HEK293 (cell line): ENCODE measurements around the gene LGALS1.

Experiments
- CTCF ChIA-PET: fragments of 350-600 bp; formaldehyde crosslinking; extraction: SDS; loops from one replicate; lab custom pipeline; 2021; ENCODE audit warnings: antibody characterized with exemption; lab: Yijun Ruan, JAX
- POLR2A ChIA-PET: fragments of 300-600 bp; formaldehyde crosslinking; extraction: SDS; loops from one replicate; lab custom pipeline; 2020; ENCODE audit warnings: antibody characterized with exemption, inconsistent platforms; lab: Yijun Ruan, JAX
- H3K27ac ChIP-seq: fragments of 200-500 bp; sonication (Bioruptor generic); 2 replicates; pipeline ENCODE4 v1.5.1; 2014; ENCODE audit warnings: low read depth, low read length, control low read depth, inconsistent platforms; ENCODE audit errors: extremely low read depth
- H3K36me3 ChIP-seq, 2 experiments: fragments of 200-500 bp in 1 of 2; sonication (Bioruptor generic) in 1 of 2; 1 replicate in 1 of 2; 2 replicates in 1 of 2; pipeline ENCODE4 v1.5.1; 2014 to 2017; ENCODE audit warnings: inconsistent platforms in 2 of 2, low read length in 2 of 2; ENCODE audit not compliant: control insufficient read depth in 2 of 2, insufficient read depth in 1 of 2
- H3K4me1 ChIP-seq: fragments of 200-500 bp; sonication (Bioruptor generic); 2 replicates; pipeline ENCODE4 v1.5.1; 2014; ENCODE audit warnings: mild to moderate bottlenecking, low read length, inconsistent platforms; ENCODE audit not compliant: control insufficient read depth, insufficient read depth
- H3K4me3 ChIP-seq: 2 replicates; pipeline ENCODE4 v1.5.1; 2011; ENCODE audit warnings: low read depth, mild to moderate bottlenecking, control low read depth, low read length, moderate library complexity
- H3K9me3 ChIP-seq: fragments of 200-500 bp; sonication (Bioruptor generic); 2 replicates; pipeline ENCODE4 v1.5.1; 2014; ENCODE audit warnings: low read depth, low read length, inconsistent platforms; ENCODE audit not compliant: control insufficient read depth, insufficient read depth
- CTCF ChIP-seq: fragments of 450-650 bp; formaldehyde crosslinking; IDR thresholded peaks from 2 replicates; pipeline ENCODE4 v1.5.1; 2016; ENCODE audit warnings: missing biosample characterization, missing genetic modification characterization
- GLIS2 ChIP-seq: fragments of 450-650 bp; formaldehyde crosslinking; IDR thresholded peaks from 2 replicates; pipeline ENCODE4 v1.5.1; 2016; ENCODE audit warnings: missing biosample characterization, missing genetic modification characterization
- KLF1 ChIP-seq: fragments of 450-650 bp; formaldehyde crosslinking; IDR thresholded peaks from 2 replicates; pipeline ENCODE4 v1.5.1; 2016; ENCODE audit warnings: missing biosample characterization, missing genetic modification characterization
- KLF17 ChIP-seq: fragments of 450-650 bp; formaldehyde crosslinking; IDR thresholded peaks from 2 replicates; pipeline ENCODE4 v1.5.1; 2016; ENCODE audit warnings: missing biosample characterization, missing genetic modification characterization
- MEIS1 ChIP-seq: sonication (generic); formaldehyde crosslinking; IDR thresholded peaks from 2 replicates; pipeline ENCODE4 v1.8.1; 2022; ENCODE audit warnings: missing genetic modification reagents, mild to moderate bottlenecking, borderline replicate concordance
- OSR2 ChIP-seq: fragments of 450-650 bp; formaldehyde crosslinking; IDR thresholded peaks from 2 replicates; pipeline ENCODE4 v1.5.1; 2016; ENCODE audit warnings: missing biosample characterization, missing genetic modification characterization
- ZBTB17 ChIP-seq: fragments of 450-650 bp; formaldehyde crosslinking; IDR thresholded peaks from 2 replicates; pipeline ENCODE4 v1.5.1; 2016; ENCODE audit warnings: missing biosample characterization, missing genetic modification characterization
- ZBTB48 ChIP-seq: fragments of 450-650 bp; formaldehyde crosslinking; IDR thresholded peaks from 2 replicates; pipeline ENCODE4 v1.5.1; 2016; ENCODE audit warnings: missing biosample characterization, missing genetic modification characterization
- ZFHX2 ChIP-seq: fragments of 450-650 bp; formaldehyde crosslinking; conservative IDR thresholded peaks from 2 replicates; pipeline ENCODE4 v1.5.1; 2016; ENCODE audit warnings: missing biosample characterization, missing genetic modification characterization
- ZNF121 ChIP-seq: fragments of 450-650 bp; formaldehyde crosslinking; IDR thresholded peaks from 2 replicates; pipeline ENCODE4 v1.5.1; 2016; ENCODE audit warnings: missing biosample characterization, missing genetic modification characterization
- ZNF202 ChIP-seq: fragments of 450-650 bp; formaldehyde crosslinking; IDR thresholded peaks from 2 replicates; pipeline ENCODE4 v1.5.1; 2016; ENCODE audit warnings: missing biosample characterization, missing genetic modification characterization, borderline replicate concordance
- ZNF24 ChIP-seq: fragments of 450-650 bp; formaldehyde crosslinking; IDR thresholded peaks from 2 replicates; pipeline ENCODE4 v1.5.1; 2016; ENCODE audit warnings: missing biosample characterization, missing genetic modification characterization
- ZNF280D ChIP-seq: fragments of 450-650 bp; formaldehyde crosslinking; IDR thresholded peaks from 2 replicates; pipeline ENCODE4 v1.5.1; 2016; ENCODE audit warnings: missing biosample characterization, missing genetic modification characterization
- ZNF521 ChIP-seq: fragments of 450-650 bp; formaldehyde crosslinking; IDR thresholded peaks from 2 replicates; pipeline ENCODE4 v1.5.1; 2017; ENCODE audit warnings: missing biosample characterization, mild to moderate bottlenecking, missing genetic modification characterization
- ZNF624 ChIP-seq: fragments of 450-650 bp; formaldehyde crosslinking; IDR thresholded peaks from 2 replicates; pipeline ENCODE4 v1.5.1; 2017; ENCODE audit warnings: missing biosample characterization, missing genetic modification characterization
- ZNF654 ChIP-seq: fragments of 450-650 bp; formaldehyde crosslinking; IDR thresholded peaks from 2 replicates; pipeline ENCODE4 v1.5.1; 2016; ENCODE audit warnings: low read depth, missing biosample characterization, missing genetic modification characterization
- ZNF692 ChIP-seq: fragments of 450-650 bp; formaldehyde crosslinking; IDR thresholded peaks from 2 replicates; pipeline ENCODE4 v1.5.1; 2016; ENCODE audit warnings: missing biosample characterization, missing genetic modification characterization
- ZSCAN30 ChIP-seq: fragments of 450-650 bp; IDR thresholded peaks from 2 replicates; pipeline ENCODE4 v1.5.1; 2018; ENCODE audit warnings: missing biosample characterization, mild to moderate bottlenecking, missing genetic modification characterization, moderate library complexity
- TF ChIP-seq, protein P1 (sequence below): fragments of 450-650 bp; formaldehyde crosslinking; IDR thresholded peaks from 2 replicates; pipeline ENCODE4 v1.5.1; 2016; ENCODE audit warnings: missing biosample characterization, missing genetic modification characterization
- TF ChIP-seq, protein P2 (sequence below): fragments of 450-650 bp; formaldehyde crosslinking; IDR thresholded peaks from 2 replicates; pipeline ENCODE4 v1.5.1; 2017; ENCODE audit warnings: missing biosample characterization, missing genetic modification characterization

LGALS1 gene

DNA sequence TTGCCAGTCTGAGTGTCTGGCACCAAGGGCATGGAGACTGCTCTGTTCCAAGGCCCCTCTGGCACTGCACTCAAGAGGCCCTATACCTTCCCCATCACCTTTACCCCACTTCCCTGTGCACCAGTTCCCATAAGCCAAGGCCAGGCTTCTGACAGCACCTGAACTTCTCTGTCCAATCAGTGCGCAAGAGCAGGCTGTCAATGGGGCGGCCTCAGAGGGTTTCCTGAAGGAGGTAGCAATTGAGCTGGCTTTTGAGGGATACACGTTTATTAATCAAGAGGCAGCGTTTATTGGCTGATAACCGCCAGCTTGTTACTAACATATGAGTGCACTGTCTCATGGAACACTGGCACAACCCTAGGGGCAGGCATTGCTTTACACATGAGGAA lies 33.9 kb upstream of the LGALS1 start:
- ChIA-PET CTCF (interaction anchor here (0.8 to 17.0 kb wide), 11 partner anchors 11 to 147 kb away, joined by 3 to 353 read pairs (median 12); partner anchors contain the start of genes GGA1, LGALS1, NOL12 and PDXP), POLR2A (interaction anchor here (3.3 to 4.7 kb wide), 2 partner anchors 17 to 45 kb away, joined by 15 to 85 read pairs; partner anchors contain the start of genes NOL12 and PDXP)

DNA sequence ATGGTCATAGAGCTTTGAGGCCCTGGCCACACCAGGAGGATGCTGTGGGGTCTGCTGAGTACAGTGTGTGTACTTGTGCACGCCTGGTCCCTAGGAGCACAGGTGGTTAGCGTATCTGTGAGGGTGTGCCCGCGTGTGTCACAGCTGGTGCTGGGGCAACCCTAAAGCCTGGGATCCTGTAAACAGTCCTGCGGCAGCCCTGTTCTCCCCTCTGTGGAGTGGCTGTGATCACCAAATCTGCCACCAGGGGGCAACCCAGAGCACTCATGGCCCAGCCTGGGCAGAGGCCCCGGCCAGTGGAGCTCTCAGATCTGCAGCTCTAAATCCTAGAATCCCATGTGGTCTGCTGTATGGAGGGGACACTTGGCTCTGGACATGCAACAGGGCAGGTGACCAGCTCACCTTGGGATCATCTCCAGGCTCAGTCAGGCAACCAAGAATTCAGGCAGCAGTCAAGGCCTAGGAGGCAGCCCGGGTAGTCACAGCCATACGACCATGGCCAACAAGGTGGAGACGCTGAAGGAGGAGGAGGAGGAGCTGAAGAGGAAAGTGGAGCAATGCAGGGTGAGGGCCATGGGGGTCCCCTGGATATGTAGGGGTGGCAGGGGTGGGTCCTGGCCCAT lies 32.1 kb upstream of the LGALS1 start:
- POLR2A ChIA-PET: interaction anchor here (0.5 to 4.7 kb wide), 18 partner anchors 9 to 1359 kb away, joined by 3 to 85 read pairs (median 6); partner anchors contain the start of genes GGA1, LGALS1, NOL12 and PDXP

More for the DNA sequence above, 33.9 kb upstream of the LGALS1 start:
- H3K9me3 ChIP-seq: no peaks in the 10 kb centered on the region
- H3K4me3 ChIP-seq: no peak overlapping the region
- no peak overlapping the region for H3K27ac ChIP-seq
- TF ChIP-seq ZNF24: no peak
- TF ChIP-seq ZNF280D: no peak
- no peak for TF ChIP-seq ZNF202 (tag by site-specific recombination)
- no peak for TF ChIP-seq MEIS1 (CRISPR knock-in tag)
- H3K36me3 ChIP-seq: peaks cover 0 to 51% of the 10 kb centered on the region in 2 experiments; a peak in 2 of 3 replicates
- H3K4me1 ChIP-seq: peaks cover 8% of the 10 kb centered on the region; the same call in 1 of the 2 replicates

More for the DNA sequence above, 32.1 kb upstream of the LGALS1 start:
- Histone ChIP-seq H3K9me3 (no peaks in the 10 kb centered on the region), H3K4me3 (no peak overlapping the region), H3K27ac (no peak overlapping the region), H3K36me3 (peaks cover 0 to 66% of the 10 kb centered on the region in 2 experiments; a peak in 2 of 3 replicates), H3K4me1 (peaks cover 8% of the 10 kb centered on the region; the same call in 1 of the 2 replicates)
- CTCF ChIA-PET: interaction anchor here (0.6 to 17.0 kb wide), 50 partner anchors 9 to 385 kb away, joined by 3 to 353 read pairs (median 5); partner anchors contain the start of genes GCAT, GGA1, LGALS1 and NOL12
- TF ChIP-seq ZNF624 (tag by site-specific recombination): no peak
- no peak for TF ChIP-seq ZNF521
- TF ChIP-seq ZNF654: peak; percentile 31
- TF ChIP-seq, protein P1, sequence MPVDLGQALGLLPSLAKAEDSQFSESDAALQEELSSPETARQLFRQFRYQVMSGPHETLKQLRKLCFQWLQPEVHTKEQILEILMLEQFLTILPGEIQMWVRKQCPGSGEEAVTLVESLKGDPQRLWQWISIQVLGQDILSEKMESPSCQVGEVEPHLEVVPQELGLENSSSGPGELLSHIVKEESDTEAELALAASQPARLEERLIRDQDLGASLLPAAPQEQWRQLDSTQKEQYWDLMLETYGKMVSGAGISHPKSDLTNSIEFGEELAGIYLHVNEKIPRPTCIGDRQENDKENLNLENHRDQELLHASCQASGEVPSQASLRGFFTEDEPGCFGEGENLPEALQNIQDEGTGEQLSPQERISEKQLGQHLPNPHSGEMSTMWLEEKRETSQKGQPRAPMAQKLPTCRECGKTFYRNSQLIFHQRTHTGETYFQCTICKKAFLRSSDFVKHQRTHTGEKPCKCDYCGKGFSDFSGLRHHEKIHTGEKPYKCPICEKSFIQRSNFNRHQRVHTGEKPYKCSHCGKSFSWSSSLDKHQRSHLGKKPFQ (tag by site-specific recombination): no peak
- TF ChIP-seq ZBTB48 (tag by site-specific recombination): peak; percentile 35; the same call in 1 of the 2 replicates
- peak; percentile 59; the same call in 1 of the 2 replicates for TF ChIP-seq KLF1
- TF ChIP-seq GLIS2: peak; percentile 7; the same call in 1 of the 2 replicates
- TF ChIP-seq OSR2 (tag by site-specific recombination): no peak
- TF ChIP-seq ZFHX2 (tag by site-specific recombination): no peak
- TF ChIP-seq, protein P2, sequence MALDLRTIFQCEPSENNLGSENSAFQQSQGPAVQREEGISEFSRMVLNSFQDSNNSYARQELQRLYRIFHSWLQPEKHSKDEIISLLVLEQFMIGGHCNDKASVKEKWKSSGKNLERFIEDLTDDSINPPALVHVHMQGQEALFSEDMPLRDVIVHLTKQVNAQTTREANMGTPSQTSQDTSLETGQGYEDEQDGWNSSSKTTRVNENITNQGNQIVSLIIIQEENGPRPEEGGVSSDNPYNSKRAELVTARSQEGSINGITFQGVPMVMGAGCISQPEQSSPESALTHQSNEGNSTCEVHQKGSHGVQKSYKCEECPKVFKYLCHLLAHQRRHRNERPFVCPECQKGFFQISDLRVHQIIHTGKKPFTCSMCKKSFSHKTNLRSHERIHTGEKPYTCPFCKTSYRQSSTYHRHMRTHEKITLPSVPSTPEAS (tag by site-specific recombination): peak; percentile 28; the same call in 1 of the 2 replicates
- peak; percentile 69; the same call in 1 of the 2 replicates for TF ChIP-seq KLF17 (tag by site-specific recombination)
- TF ChIP-seq ZSCAN30 (tag by site-specific recombination): 0 out of 2 replicates have a peak, but pooled peaks have one; percentile 27
- TF ChIP-seq ZNF121 (tag by site-specific recombination): peak; percentile 96
- peak; percentile 89 for TF ChIP-seq CTCF (tag by site-specific recombination)
- peak; percentile 64; the same call in 1 of the 2 replicates for TF ChIP-seq ZBTB17 (tag by site-specific recombination)
- no peak for TF ChIP-seq ZNF692 (tag by site-specific recombination)
